Measurements from ENCODE around the gene INPP5A. TPM values are rescaled to one million over a fixed set of nuclear protein-coding genes. Genes with fewer than 3 reads are reported as not detected.

The INPP5A gene
- total RNA-seq, 2 donors from 2014 or later = 74.4 to 95.3 TPM

DNA sequence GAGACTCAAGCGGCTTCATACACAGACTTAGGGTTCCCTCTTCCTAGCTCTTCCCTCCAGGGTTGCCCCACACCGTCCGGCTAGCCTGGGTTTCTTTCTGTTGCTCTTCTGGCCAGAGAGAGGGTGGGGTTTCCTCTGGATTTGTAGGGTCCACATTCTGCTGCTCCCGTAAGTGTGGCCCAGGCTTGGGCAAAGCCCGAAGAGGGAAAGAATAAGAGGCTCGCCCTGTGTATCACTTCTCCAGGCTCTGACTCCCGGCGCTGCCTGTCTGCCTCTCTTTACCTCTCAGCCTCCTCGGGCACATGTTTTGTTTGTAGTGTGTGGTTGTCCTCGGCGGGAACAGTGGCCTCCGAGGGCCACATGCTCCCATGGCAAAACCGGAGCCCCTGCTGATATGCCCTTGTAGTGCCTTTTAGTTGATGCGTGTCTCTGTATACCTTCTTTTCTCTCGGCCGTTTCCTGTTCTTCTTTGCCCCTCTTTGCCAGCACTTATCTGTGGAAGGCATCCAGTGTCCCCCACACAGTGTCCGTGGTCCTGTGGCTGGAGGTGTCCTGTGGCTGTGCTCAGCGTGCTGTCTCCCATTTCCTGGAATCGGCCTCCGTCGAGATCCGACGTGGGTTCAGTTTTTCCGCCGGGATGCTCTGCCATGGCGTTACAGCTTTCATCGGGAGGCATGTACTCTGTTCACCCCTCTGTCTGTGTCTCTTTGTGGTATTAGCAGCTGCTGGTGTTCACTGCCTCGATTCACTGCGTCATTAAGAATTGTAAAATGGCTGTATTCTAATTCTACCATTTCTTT lies 102.9 kb downstream of the INPP5A start:
- DNase-seq (no peak), ATAC-seq (no peak)
- intact Hi-C loops (cut with DNase I) = loop anchor here in 1 of 2 donors (10.0 kb wide), 1 partner anchor 256 kb away; no protein-coding TSS in a partner anchor

DNA sequence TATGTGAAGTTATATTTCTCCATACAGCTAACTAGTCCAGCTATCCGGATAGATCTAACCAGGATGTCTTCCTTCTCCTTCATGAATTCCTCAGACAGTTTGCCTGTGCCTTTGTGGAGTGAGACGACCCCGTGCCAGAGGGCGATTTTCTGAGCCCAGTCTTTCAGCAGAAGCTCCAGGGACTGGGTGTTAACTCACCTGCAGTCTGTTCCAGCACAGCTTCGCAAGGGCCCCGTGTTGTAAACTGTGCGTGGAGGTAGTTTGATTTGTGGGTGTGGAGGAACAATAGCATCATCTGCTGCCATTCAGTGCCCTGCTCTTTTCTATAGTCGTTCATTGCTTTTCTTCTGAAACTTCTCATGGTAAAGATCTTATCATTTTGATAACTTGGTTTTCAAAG lies 103.8 kb downstream of the INPP5A start:
- ATAC-seq (no peak), DNase-seq (no peak)
- intact Hi-C loops (cut with DNase I) = loop anchor here in 1 of 2 donors (10.0 kb wide), 1 partner anchor 257 kb away; no protein-coding TSS in a partner anchor

DNA sequence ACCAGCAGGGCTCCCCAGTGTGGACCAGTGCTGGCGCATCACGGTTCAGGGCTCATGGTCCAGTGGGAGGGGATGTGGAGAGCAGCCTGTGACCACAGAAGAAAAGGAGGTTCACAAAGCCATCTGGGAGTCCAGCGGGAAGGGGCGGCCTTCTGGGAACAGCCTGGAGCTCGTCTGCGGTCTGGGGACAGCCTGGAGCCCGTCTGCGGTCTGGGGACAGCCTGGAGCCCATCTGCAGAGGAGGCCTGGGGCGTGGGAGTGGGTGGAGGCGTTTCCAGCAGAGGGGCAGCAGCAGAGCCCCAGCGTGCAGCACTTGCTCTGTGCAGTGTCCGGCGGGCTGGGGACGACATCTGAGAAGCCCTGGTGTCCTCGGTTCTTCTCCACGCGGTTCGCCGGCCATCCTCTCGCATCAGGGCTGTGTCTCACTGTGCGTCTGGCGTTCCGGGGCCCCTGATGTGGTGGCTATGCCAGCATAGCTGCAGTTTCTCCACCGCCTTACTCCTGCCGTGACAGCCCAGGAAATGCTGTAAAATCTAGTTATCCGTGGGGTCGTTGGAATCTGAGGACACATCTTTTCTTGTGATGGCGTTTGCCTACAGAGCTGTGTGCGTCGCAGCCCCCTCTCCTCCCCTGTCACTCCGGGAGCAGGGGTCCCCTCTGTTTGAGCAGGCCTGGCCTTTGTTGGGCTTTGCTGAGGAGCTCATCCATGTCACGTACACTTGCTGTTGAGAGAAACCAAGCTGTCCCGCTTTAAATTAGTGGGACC lies 104.6 kb downstream of the INPP5A start:
- no peak for DNase-seq
- intact Hi-C loops (cut with DNase I) = loop anchor here in 1 of 2 donors (10.0 kb wide), 1 partner anchor 257 kb away; no protein-coding TSS in a partner anchor
- ATAC-seq = no peak

DNA sequence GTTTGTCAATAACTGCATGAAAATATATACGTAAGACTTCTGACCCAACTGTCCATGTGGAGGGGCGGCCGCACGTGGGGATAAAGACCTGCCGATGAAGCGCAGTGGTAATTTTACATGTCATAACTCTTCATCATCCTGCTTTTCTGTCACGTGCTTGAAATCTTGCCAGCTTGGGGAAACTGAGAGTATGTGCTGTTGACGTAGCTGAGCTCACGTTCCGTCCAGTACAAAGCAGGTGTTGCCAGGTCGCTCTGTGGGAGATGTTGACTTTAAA lies 105.1 kb downstream of the INPP5A start:
- intact Hi-C loops (cut with DNase I) = loop anchor here in 1 of 2 donors (10.0 kb wide), 1 partner anchor 258 kb away; no protein-coding TSS in a partner anchor
- DNase-seq = no peak
- no peak for ATAC-seq

DNA sequence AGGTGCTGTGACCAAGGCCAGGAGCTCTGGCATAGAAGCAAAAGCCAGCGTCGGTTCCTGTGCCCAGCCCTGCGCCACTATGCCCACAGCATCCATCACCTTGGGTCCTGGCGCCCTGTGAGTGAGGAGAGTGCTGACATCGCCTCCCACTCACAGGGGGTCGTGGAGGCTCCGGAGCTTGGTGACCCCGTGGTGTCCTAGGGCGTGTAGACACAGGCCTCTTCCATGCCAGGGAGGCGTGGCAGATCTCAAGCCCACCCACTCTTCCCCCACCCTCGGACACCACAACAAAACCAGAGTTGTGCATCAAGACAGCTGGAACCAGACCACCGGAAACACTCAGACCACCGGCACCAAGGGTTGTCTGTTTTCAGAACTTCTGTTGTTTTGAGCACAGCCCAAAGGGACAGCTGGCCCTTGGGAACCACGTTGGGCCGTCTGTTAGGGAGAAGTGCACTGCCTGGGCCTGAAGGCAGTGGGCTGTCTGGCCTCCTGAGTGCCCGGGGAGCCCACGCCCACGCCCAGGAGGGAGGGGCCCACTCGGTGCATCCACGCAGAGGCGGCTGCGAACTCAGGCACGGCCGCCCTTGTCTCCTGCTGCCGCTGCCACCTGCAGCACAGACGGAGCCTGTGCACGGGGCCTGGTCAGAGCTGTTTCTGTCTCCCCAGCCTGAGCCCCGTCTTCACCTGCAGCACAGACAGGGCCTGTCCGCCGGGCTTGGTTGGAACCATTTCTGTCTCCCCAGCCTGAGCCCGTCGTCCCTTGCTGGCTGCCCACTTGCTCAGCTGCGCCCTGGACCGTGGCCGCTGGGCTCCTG lies 106.3 kb downstream of the INPP5A start:
- peak; percentile 18 to 20 for ATAC-seq
- DNase-seq = no peak
- intact Hi-C loops (cut with DNase I) = loop anchor here in 1 of 2 donors (10.0 kb wide), 1 partner anchor 259 kb away; no protein-coding TSS in a partner anchor

DNA sequence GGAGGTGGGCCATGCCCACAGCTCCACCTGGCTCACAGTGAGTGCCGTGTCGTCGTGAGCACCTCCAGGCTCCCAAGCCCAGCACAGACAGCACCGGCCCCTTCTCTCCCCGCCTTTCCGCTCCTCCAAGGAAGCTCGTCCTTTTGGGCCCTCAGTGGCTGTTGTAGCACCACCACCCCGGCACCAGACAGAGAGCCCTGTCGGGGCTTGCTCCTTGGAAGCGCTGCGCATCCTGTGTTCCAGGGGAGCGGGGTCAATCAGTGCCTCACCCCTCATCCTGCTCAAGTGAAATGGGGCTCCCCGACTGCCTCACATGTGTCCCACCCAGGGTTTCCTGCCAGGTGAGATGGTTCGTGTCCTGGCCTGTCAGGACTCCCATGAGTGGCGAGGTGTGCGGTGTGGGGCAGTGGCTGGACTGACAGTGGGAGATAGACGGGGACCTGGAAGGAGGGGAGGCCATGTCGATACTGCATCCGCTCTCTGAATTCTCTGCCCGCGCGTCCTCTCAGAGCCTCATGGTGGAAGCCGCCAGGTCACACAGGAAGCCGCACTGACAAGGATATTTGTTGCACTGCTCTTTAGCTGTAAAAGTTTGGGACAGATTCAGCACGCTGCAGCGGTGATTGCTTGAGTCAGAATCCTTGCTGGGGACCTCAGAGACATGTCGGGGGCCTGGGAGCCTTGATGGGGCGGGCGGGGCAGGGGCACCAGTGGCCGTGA lies 107.1 kb downstream of the INPP5A start:
- no peak for ATAC-seq
- DNase-seq = no peak
- intact Hi-C loops (cut with DNase I) = loop anchor here in 1 of 2 donors (10.0 kb wide), 1 partner anchor 260 kb away; no protein-coding TSS in a partner anchor

DNA sequence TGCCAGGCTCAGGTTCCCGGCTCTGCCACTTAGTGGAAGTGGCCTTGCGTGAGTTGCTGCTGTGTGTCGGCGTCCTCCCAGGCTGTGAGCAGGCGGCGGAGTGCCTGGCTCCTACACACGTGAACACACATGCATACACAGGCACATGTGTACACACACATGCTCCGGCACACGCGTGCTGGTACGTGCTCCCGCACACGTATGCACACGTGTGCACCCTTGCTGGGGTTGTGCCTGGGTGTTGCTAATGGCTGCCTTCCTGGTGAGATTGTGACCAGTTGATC lies 107.6 kb downstream of the INPP5A start:
- DNase-seq (no peak), ATAC-seq (no peak)
- intact Hi-C loops (cut with DNase I) = loop anchor here in 1 of 2 donors (10.0 kb wide), 1 partner anchor 260 kb away; no protein-coding TSS in a partner anchor

DNA sequence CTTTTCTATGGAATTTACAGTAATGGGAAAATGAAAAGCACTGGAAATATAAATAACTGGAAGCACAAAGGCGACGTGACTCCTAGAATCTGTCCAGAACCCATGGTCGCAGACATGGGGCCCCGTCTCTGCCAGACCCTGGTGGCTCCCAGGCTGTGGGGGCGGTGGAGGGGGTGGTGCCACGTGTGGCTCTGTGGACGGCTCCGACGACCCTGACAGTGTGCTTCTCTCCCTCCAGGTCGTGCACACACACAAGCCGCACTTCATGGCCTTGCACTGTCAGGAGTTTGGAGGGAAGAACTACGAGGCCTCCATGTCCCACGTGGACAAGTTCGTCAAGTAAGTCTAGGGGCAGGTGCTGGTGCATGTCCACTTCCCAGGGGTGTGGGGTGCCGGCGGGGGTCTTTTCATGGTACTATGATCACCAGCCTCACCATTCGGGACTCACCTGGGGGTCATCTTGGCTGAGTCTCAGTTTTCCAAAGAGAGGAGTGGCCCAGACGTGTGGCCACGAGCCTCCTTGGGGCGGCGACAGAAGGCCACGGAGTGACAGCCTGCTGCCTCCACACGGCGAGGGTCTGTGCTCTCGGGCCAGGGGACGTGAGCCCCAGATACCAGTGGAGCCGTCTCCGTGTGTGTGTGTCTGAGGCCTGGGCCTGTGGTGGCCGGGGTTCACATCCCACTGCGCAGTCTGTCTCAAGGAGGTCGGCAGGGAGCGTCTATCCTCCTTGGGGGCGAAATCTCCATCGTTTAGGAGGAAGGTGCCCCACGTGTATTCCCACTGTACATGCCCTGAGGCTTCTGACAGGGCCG lies 108.2 kb downstream of the INPP5A start:
- ATAC-seq = no peak
- intact Hi-C loops (cut with DNase I) = loop anchor here in 1 of 2 donors (10.0 kb wide), 1 partner anchor 261 kb away; no protein-coding TSS in a partner anchor
- no peak for DNase-seq

DNA sequence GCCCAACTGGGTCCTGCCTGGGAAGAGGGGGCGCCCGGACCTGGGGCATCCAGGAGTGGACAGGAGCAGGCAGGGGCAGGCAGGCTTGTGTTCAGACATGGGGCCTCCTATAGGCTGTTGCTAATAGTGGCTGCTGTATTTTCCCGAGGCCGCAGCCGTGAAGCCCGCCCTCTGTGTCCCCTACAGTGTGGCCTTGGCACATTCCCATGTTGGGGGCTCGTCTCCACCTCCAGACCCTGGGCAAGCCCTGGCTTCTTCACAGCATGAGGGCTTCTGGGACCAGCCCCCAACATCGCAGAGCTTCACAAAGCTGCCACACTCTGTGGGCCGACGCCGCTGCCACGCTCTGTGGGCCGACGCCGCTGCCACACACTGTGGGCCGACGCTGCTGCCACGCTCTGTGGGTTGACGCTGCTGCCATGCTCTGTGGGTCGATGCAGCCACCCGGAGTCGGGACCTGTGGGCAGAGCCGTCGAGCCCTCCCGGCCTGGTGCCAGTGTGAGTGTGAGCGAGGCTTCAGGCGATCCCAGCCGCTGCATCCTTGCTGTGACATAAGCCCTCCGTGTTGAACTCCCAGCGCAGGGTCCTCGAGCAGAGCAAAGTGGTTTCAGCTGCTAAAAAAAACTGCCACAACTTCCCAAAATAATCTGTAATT lies 109.0 kb downstream of the INPP5A start:
- intact Hi-C loops (cut with DNase I) = loop anchor here in 1 of 2 donors (10.0 kb wide), 1 partner anchor 262 kb away; no protein-coding TSS in a partner anchor
- ATAC-seq (no peak), DNase-seq (no peak)

DNA sequence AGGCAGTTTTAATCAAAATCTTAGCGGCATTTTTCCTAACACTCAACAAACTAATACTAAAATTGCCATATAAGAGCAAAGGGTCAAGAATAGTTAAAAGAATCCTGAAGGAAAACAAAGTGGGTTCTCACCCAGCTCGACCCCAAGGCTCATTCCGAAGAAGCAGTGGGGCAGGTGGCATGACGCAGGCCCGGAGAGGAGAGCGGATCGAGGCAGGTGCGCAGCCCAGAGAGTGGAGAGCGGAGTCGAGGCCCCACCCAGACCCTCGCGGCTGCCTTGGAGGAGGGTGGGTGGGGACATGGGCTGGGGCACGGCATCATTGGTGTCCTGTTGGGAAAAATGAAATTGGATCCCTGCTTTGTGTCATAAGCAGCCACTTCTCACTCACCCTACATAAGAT lies 109.8 kb downstream of the INPP5A start:
- intact Hi-C loops (cut with DNase I) = loop anchor here in 1 of 2 donors (10.0 kb wide), 1 partner anchor 263 kb away; no protein-coding TSS in a partner anchor
- ATAC-seq = no peak
- DNase-seq = no peak

DNA sequence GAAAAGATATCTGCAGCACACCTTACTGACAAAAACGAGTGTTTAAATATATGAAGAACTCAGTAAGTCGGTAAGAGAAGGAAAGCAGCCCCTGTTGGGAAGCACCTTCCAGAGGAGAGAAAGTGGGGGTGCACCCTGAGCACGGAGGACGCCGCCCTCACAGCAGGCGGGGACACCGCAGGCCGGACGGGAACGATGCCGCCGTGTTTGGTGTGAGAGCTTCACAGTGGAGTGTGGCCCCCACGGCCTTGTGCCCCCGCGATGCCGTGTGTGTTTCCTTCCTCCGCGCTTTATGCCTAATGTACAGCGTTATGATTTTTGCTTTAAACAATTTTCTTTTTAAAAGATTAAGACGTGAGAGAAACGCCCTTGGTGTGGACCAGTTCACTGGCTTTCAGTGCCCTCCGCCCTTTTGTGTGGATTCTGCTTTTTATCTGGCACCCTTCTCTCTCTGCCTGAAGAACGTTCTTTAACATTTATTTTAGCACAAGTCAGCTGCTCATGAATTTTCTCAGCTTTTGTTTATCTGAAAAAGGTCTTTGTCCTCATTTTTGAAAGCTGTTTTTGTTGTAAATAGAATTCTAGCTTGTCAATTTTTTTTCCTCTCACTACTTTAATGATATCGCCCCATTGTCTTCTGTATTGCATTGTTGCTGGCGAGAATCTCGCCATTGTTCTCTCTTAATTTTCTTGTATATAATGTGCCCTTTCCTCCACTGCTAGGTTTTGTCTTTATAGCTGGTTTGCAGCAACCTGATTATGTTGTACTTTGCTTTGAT lies 110.7 kb downstream of the INPP5A start:
- no peak for ATAC-seq
- intact Hi-C loops (cut with DNase I) = loop anchor here in 1 of 2 donors (10.0 kb wide), 1 partner anchor 263 kb away; no protein-coding TSS in a partner anchor
- no peak for DNase-seq

DNA sequence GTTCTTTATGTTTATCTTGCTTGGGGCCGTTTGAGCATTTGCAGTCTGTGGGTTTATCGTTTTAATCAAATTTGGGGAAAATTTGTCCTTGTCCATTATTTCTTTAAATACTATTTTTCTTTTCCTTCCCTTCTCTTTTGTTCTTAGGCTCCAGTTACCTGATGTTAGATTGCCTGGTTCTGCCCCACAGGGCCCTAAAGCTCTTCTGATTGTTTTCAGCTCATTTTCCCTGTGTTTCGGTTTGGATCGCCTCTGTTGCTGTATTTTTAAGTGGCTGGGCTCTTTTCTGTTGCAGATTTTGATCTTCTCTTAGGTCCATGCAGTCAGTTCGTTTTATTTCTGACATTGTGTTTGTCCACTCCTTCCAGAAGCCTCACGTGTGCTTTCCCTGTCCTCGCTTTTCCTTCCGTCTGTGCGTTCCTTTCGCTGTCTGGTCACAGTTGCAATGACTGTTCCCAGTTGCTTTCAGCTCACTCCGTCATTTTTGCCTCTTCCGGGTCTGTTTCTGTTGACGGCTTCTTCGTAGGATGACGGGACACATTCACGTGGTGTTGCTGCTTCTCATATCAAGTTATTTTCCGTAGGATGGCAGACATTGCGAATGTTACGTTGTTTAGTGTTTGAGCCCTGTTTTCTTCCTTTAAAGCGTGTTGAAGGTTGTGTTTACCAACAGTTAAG lies 111.4 kb downstream of the INPP5A start:
- no peak for DNase-seq
- ATAC-seq = no peak
- intact Hi-C loops (cut with DNase I) = loop anchor here in 1 of 2 donors (10.0 kb wide), 1 partner anchor 264 kb away; no protein-coding TSS in a partner anchor

DNA sequence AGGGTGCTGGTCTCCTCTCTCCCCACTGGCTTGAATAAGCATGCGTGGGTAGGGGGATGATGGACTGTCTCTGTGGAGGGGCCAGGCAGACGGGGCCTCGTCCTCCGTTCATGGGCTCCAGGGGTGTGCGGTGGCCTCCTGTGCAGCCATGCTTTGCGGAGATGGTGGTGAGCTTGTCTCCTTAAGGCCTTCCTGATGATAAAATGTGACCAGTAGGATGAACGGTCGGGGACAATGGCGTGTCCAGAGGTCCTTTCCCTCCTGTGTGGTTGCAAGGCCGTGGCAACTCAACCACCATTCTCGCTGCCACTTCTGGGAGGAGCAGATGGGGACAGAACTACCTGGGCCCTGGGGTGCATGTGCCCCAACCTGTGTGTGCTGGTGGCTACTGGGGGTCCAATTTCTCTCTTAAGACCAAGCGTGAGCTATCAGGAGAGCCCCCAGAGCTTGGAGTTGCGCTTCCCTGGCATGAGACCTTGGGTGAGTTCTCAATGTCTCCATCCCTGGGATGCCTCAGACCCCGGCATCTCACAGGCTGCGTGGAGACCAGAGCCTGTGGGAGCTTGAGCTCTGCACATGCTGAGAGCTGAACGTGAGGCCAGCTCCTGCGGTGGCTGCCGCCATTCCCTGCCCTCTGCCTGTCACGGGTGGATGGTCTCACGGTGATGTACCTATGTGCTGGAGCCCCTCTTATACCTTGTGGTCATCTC lies 112.2 kb downstream of the INPP5A start:
- intact Hi-C loops (cut with DNase I) = loop anchor here in 1 of 2 donors (10.0 kb wide), 1 partner anchor 265 kb away; no protein-coding TSS in a partner anchor
- DNase-seq (no peak), ATAC-seq (no peak)

DNA sequence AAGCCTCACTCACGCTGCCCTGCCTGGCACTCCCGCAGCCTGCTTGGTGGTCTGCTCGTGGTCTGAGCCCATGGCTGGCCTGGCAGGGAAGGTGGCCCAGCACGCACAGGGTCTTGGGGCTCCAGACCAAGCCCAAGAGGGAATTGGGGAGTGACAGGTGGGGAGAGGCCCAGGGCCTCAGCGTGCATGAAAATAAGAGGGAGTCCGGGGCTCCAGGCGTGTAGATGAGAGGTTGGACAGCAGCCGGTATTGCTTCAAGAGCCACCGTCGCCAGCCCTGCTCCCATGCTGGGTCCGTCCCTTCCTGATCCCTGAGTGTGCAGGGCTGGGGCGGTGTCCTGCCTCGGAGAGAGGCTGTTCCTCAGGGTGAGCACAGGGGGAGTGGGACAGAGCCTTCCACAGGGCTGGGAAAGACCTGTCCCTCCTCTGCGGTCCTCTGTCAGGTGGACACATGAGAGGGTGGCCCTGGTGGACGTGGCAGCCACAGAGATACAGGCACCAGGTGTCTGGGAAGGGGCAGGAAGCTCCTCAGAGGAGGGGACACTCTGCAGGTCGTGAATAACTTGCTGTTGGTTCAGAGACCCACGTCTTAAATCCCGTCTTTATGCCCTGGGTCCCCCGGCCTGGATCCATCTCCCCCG lies 113.1 kb downstream of the INPP5A start:
- intact Hi-C loops (cut with DNase I) = no loop called here
- DNase-seq = no peak
- no peak for ATAC-seq

Data from left cardiac atrium (tissue), 4 donors.